Stimulated activated CD4-positive, alpha-beta T cell treated with anti-CD3 and anti-CD28 coated beads, Interleukin-12 subunit alpha, Interleukin-12 subunit beta, amount 100 ng/mL, for 24 hours (primary cell): ENCODE results near the gene NUMA1.

Source experiments
- DNase-seq, 2 experiments: peaks; one replicate each; pipeline ENCODE4 v3.0.0-alpha.2; 2020; ENCODE audit warnings: low read depth in 2 of 2

NUMA1 gene

DNA sequence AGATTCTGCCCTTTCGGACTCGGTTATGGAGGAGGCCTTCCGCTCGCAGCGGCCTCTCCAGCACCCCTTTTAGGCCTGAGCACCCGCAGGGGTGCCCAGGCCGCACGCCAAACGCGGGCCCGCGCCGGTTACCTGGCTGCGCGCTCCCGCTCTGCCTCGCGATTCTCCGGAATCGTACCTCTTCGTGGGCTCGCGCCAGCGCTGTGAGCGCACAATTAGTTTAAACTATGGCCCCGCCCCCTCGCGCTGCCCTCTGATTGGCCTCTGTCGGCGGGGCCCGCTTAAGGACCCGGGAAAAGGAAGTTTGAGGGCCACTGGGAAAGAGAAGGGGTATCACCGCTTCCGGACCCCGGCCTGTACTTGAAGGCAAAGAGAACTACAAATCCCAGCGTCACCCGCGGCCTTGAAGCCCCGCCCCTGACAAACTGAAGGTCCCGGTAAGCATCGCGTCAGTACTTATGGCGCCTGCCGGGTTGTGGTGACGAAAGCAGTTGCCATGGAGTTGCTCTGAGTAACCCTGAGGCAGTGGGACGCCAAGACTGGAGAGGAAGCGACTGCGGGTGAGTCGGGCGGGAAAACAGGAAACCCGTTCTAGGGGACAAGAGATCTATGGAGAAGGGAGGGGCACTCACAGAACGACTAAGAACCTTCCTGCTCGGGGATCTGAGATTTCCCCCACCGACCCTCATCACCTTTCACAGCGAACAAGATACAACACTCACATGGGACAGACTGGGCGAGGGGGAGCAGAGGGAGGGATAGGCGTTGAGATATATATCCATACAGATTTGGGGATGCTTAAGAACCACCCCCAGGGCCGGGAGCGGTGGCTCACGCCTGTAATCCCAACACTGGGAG, at the start of gene NUMA1, which contains the start of gene LRRC51:
Gene NUMA1 (minus strand): TSS at position 217 of the 858 bp plus-strand sequence. CDS start 44,599 bp downstream, outside the sequence.
Gene LRRC51 (plus strand): TSS at position 525 of the 858 bp plus-strand sequence. CDS start 8,234 bp downstream, outside the sequence.
- peak; percentile 96 to 99 for DNase-seq

GRCh38 chr11:72129381-72129780, 49.0 kb upstream of the NUMA1 start:
- no peak for DNase-seq

DNA sequence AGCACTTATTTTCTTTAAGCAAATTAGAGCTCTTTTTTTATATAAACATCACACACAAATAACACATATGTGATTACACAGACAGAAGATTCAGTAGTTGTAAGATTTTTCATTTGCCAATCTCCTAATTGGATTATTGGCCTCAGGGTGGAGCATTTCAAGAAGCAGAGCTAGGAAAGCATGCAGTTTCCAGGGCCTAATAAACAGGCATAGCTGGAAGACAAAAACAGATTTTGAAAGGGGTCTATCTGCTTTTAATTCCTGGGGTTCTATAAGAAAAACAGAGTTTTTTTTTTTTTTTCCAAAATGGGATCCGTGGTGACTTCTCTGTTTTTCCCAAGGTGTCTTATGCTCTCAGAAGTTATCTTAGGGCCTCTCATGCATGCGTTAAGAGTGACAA, 47.6 kb upstream of the NUMA1 start:
- no peak for DNase-seq

- no peak for DNase-seq
Observed at GRCh38 chr11:72125956-72126355, 45.6 kb upstream of the NUMA1 start.

DNA sequence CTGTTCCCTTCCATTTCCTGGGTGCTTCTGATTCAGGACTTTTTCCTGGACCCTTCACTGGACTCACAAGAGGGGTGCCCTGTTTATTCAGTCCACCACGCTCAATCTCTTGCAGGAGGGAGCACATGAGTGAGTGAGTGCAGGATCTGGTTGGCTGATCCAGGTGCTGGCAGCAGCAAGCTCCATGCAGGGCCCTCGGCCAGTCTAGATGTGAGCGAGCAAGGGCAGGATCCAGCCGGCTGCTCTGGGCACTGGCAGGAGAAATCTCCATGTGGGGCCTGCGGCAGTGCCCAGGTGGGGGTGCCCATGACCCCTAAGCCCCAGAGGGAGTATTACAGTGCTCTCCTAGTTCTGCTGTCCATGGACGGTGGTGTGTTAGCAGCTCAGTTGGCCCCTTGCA, 43.7 kb upstream of the NUMA1 start:
- DNase-seq = no peak

- no peak for DNase-seq
Observed at GRCh38 chr11:72123117-72123653, 42.8 kb upstream of the NUMA1 start.

- no peak for DNase-seq
Observed at GRCh38 chr11:72122607-72123006, 42.3 kb upstream of the NUMA1 start.

GRCh38 chr11:72120930-72121329, 40.6 kb upstream of the NUMA1 start:
- DNase-seq = no peak

GRCh38 chr11:72119198-72119597, 38.9 kb upstream of the NUMA1 start:
- DNase-seq = no peak

- no peak for DNase-seq
Observed at GRCh38 chr11:72116019-72116755, 35.8 kb upstream of the NUMA1 start.

GRCh38 chr11:72114570-72114969, 34.2 kb upstream of the NUMA1 start:
- DNase-seq = no peak

DNA sequence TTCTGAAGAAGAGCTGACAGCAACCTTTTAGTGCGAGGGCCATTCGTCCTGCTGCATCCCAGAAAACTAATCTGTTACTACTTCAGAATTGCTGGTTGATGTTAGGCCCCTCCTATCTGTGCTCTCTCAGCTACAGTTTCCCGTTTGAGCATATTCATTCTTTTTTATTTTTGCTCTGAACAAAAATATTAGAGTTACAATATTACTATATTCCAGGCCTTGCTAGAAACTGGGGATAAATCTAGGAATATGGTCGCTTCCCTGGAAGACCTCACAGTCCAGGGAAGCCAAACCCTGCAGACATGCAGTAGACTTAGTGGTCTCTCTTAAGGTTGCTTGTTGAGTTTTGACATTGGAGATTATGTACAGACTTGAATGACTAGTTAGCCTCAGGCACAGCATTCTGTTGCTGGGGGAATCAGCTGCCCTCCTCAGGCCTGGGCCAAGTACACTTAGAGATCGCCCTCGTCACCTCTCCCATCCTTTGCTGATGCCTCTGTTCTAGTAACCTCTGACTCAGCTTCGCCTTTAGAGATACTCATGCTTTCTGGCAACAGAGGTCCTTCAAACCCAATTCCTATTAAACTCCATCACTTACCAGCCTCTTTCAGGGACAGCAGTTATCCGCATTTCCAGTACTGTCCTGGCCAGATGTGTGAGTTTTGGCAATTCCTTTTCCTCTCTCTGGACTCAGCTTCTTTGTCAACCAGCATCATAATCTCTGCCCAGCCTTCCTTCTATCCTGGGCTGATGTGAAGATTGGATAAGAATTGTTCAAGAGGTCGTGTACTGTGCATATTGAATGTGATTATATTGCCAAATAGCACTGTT, 32.9 kb upstream of the NUMA1 start:
- DNase-seq = no peak

DNA sequence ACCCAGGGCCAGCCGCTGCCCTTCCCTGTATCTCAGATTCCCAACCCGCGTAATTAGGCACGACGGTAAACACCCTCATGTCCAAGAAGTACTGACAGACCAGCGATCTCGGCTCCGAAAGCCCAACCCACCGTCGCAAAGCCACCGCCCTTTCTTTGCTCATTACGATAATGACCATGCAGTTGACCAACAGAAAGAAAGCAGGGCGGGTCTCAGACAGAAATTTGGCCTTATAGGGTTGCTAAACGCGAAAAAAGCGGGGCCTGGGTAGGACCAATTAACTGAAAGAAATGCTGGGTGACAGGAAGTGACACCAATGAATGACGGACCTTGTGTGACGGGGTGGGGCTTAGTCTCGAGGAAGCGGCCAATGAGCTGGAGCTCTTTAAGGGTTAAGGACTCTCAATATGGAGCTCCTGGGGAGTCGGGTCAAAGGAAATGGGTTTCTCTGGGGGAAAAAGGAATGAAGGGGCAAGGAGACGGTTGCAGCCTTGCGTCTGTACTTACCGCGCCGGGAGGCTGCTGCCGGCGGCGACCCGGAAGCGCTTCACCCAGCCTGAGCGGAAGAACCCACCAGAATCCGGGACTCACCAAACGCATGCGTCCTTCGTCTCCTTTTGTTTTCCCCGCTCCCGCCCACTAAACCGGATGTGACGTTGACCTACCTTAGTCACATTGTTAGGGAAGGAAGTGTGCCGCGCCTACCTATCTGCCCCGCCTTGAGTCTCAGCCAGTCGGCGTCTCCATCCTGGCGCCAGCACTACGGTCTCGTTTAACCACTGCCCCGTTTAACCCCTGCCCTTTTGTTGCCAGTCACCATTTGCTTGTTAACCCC, 32.0 kb upstream of the NUMA1 start, which contains the start of gene ANAPC15:
Gene ANAPC15 (minus strand): TSS at position 553 of the 835 bp plus-strand sequence. CDS start 1,419 bp downstream, outside the sequence.
- peak; percentile 99 for DNase-seq

DNA sequence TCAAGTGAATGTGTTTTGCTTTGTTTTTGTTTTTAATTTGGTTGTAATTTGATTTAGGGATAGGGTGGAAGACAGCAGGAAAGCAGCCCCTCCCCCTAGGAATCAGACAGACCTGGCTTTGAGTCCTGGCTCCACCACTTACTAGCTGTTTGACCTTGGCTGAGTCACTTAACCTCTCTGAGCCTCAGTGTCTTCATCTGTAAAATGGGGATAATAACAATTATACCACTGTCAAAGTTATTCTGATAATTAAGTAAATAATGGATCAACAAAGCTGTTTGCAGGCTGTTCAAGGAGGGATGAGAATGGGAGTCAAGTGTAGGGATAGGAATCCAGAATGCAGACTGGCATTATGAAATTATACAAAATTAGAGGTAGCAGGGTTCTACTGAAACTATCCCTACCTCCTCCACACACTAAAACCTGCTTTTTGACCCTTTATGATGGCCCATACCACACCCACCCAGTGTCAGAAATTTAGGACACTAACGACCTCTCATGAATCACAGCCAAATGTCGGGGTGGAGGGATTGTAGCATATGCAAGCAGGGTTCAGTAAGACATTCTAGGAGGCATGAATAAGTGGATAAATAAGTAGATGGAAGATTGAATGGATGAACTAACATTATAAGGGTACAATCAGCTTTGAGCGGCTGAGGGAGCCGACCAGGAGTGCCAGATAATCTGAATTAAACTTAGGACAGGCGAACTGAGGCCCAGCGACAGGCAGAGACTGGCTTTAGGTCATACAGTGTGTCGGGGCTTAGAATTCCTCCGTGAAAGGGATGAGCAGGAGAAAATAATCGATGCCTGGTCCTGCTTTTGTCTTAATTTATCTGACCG, 31.2 kb upstream of the NUMA1 start:
- no peak for DNase-seq

DNA sequence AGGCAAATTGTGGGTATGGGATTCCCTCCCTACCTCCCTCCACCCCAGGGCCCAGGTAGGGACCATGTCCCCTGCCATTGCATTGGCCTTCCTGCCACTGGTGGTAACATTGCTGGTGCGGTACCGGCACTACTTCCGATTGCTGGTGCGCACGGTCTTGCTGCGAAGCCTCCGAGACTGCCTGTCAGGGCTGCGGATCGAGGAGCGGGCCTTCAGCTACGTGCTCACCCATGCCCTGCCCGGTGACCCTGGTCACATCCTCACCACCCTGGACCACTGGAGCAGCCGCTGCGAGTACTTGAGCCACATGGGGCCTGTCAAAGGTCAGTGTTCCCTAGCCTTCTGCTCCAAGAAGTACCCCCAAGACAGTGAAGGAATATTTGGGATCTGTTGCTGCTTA, 25.5 kb upstream of the NUMA1 start, which contains the start of gene TOMT:
Gene TOMT (plus strand): TSS at position 37 of the 400 bp plus-strand sequence. CDS start 28 bp downstream, at position 65.
- no peak for DNase-seq

- DNase-seq = no peak
Observed at GRCh38 chr11:72103754-72104167, 23.4 kb upstream of the NUMA1 start.

DNA sequence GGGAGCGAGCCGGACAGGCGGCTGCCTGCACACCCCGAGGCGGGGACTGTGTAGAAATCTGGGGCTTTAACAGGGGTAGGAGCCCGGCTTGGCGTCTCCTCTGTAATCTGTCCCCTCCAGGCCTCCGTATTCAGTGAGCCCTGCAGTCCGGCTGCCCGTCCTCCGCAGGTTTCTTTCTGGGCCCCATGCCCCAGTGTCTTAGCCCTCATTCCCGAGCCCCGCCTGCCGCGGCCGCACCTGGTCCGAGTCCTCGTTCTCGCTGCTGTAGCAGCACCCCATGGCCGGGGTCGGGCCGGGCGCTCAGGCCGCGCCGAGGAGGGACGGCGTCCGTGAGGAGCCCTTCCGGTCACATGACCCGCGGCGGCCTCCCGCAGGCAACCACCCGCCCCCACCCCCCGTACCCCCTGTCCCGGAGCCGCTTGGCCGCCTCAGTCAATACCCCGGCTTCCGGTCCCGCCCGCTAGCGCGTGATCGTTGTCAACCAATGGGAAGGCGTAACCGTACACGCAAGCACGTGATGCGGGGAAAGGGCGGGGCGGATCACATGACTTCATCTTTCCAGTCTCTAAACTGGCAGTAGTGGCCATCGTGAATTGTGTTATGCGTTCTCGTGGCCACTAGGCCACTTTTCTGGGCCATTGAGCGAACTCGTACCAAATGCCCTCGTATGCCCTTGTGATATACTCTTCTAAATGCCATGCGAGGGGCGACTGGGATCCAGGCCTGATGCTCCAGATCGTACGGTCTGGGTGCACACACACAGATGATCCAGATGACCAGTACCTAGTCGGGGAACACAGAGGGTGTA, 22.8 kb upstream of the NUMA1 start, which contains the start of gene LAMTOR1:
Gene LAMTOR1 (minus strand): TSS at position 352 of the 808 bp plus-strand sequence. CDS start 73 bp downstream, at position 279.
- peak; percentile 96 to 99 for DNase-seq

- no peak for DNase-seq
Observed at GRCh38 chr11:72102631-72102945, 22.2 kb upstream of the NUMA1 start.

GRCh38 chr11:72102162-72102561, 21.8 kb upstream of the NUMA1 start:
- no peak for DNase-seq
